H1 (cell line): ENCODE measurements around the gene ADRM1. TPM values are rescaled to one million over a fixed set of nuclear protein-coding genes. Genes with fewer than 3 reads are reported as not detected.

ENCODE experiments used
- CTCF ChIA-PET: fragments of 300-600 bp; sonication (Branson Sonifier 250); formaldehyde crosslinking; loops from one replicate; lab custom pipeline; 2021; ENCODE audit not compliant: partially characterized antibody; lab: Charles Lee
- POLR2A ChIA-PET: fragments of 300-600 bp; sonication (Branson Sonifier 250); formaldehyde crosslinking; loops from one replicate; lab custom pipeline; 2021; ENCODE audit warnings: inconsistent platforms; ENCODE audit not compliant: partially characterized antibody; lab: Charles Lee
- DNase-seq, 2 experiments: peaks; one replicate each; pipeline versions ENCODE4 v3.0.0 to v3.0.0-alpha.2; 2010 to 2022; ENCODE audit warnings: low spot score in 2 of 2, low read depth in 1 of 2, mixed read lengths in 1 of 2
- FAIRE-seq: peaks from 2 replicates; lab custom pipeline; 2011; peaks lifted over from hg19 to GRCh38; lab: Jason Lieb, UNC
- H2AFZ ChIP-seq: 2 replicates; pipeline ENCODE4 v1.8.1; 2012; ENCODE audit warnings: low read length, inconsistent platforms
- H2AK5ac ChIP-seq: 2 replicates; pipeline ENCODE4 v1.6.1; 2013; ENCODE audit warnings: low read depth, low read length
- H2BK120ac ChIP-seq: replicated peaks from 2 replicates; pipeline ENCODE3; 2013; ENCODE audit warnings: low read depth, low read length, inconsistent platforms
- H2BK12ac ChIP-seq: 2 replicates; pipeline ENCODE4 v1.6.1; 2013; ENCODE audit warnings: low read depth, low read length
- H2BK15ac ChIP-seq: 2 replicates; pipeline ENCODE4 v1.6.1; 2013; ENCODE audit warnings: low read length
- H2BK20ac ChIP-seq: 2 replicates; pipeline ENCODE4 v1.6.1; 2013; ENCODE audit warnings: low read length
- H2BK5ac ChIP-seq: 2 replicates; pipeline ENCODE4 v1.6.1; 2013; ENCODE audit warnings: low read depth, low read length
- H3K14ac ChIP-seq: 2 replicates; pipeline ENCODE4 v1.6.1; 2013; ENCODE audit warnings: inconsistent platforms; ENCODE audit not compliant: insufficient read length
- H3K18ac ChIP-seq: 2 replicates; pipeline ENCODE4 v1.6.1; 2013; ENCODE audit warnings: low read length; ENCODE audit errors: extremely low read depth
- H3K23ac ChIP-seq: 2 replicates; pipeline ENCODE4 v1.6.1; 2013; ENCODE audit warnings: inconsistent platforms; ENCODE audit not compliant: insufficient read length
- H3K23me2 ChIP-seq: 2 replicates; pipeline ENCODE4 v1.6.1; 2013; ENCODE audit warnings: low read depth, low read length
- H3K27ac ChIP-seq: 2 replicates; pipeline ENCODE4 v1.6.1; 2011; ENCODE audit warnings: low read depth, low read length, inconsistent platforms
- H3K27me3 ChIP-seq, 4 experiments: replicated peaks in 1 of 4; 1 replicate in 1 of 4; 2 replicates in 3 of 4; pipeline versions ENCODE4 v1.6.1 to v1.8.1; 2011 to 2013; ENCODE audit warnings: low read length in 3 of 4, mild to moderate bottlenecking in 3 of 4, inconsistent platforms in 2 of 4, mixed read lengths in 2 of 4, moderate library complexity in 1 of 4; ENCODE audit not compliant: control insufficient read depth in 3 of 4, insufficient read depth in 3 of 4; ENCODE audit errors: extremely low read depth in 1 of 4
- H3K36me3 ChIP-seq, 4 experiments: 2 replicates each; pipeline versions ENCODE4 v1.6.1 to v1.8.1; 2011 to 2013; ENCODE audit warnings: mild to moderate bottlenecking in 4 of 4, low read length in 3 of 4, moderate library complexity in 2 of 4, control low read depth in 1 of 4, inconsistent platforms in 1 of 4; ENCODE audit not compliant: insufficient read depth in 4 of 4, control insufficient read depth in 2 of 4
- H3K4ac ChIP-seq: replicated peaks from 2 replicates; pipeline ENCODE3; 2013; ENCODE audit warnings: low read length, low read depth, mixed read lengths, inconsistent platforms; ENCODE audit not compliant: insufficient read length
- H3K4me1 ChIP-seq, 4 experiments: replicated peaks in 1 of 4; 1 replicate in 1 of 4; 2 replicates in 3 of 4; pipeline versions ENCODE4 v1.6.1 to v1.8.1; 2011 to 2013; ENCODE audit warnings: low read length in 3 of 4, inconsistent platforms in 2 of 4, mixed read lengths in 1 of 4; ENCODE audit not compliant: insufficient read depth in 4 of 4, control insufficient read depth in 3 of 4
- H3K4me2 ChIP-seq, 2 experiments: 2 replicates each; pipeline versions ENCODE4 v1.6.1 to v1.8.1; 2011 to 2013; ENCODE audit warnings: low read depth in 2 of 2, low read length in 2 of 2, control low read depth in 1 of 2, inconsistent platforms in 1 of 2, mild to moderate bottlenecking in 1 of 2; ENCODE audit not compliant: insufficient read depth in 1 of 2
- H3K4me3 ChIP-seq, 4 experiments: fragments of 200-600, 300-600 bp in 1 of 4; sonication (generic), shearing (Covaris generic), sonication (Bioruptor Twin) in 1 of 4; 2 replicates each; pipeline versions ENCODE4 v1.5.1 to v1.8.1; 2011 to 2016; ENCODE audit warnings: low read length in 4 of 4, low read depth in 3 of 4, control low read depth in 2 of 4, inconsistent platforms in 2 of 4, mild to moderate bottlenecking in 2 of 4, mixed read lengths in 1 of 4, moderate library complexity in 1 of 4; ENCODE audit not compliant: insufficient read depth in 2 of 4; ENCODE audit errors: extremely low read depth in 1 of 4
- H3K56ac ChIP-seq: replicated peaks from 2 replicates; pipeline ENCODE3; 2013; ENCODE audit warnings: low read depth, mild to moderate bottlenecking, mixed read lengths, low read length, inconsistent platforms; ENCODE audit not compliant: insufficient read length
- H3K79me1 ChIP-seq: 2 replicates; pipeline ENCODE4 v1.6.1; 2013; ENCODE audit warnings: low read depth, low read length, control low read depth
- H3K79me2 ChIP-seq, 2 experiments: 2 replicates each; pipeline versions ENCODE4 v1.6.1 to v1.8.1; 2012 to 2013; ENCODE audit warnings: low read length in 2 of 2, mild to moderate bottlenecking in 2 of 2, inconsistent platforms in 1 of 2; ENCODE audit not compliant: insufficient read depth in 2 of 2, control insufficient read depth in 1 of 2
- H3K9ac ChIP-seq, 4 experiments: replicated peaks in 1 of 4; 1 replicate in 1 of 4; 2 replicates in 3 of 4; pipeline versions ENCODE4 v1.6.1 to v1.8.1; 2011 to 2013; ENCODE audit warnings: low read depth in 3 of 4, low read length in 3 of 4, control low read depth in 2 of 4, mild to moderate bottlenecking in 2 of 4, moderate library complexity in 2 of 4, inconsistent platforms in 1 of 4; ENCODE audit errors: extremely low read depth in 1 of 4
- H3K9me3 ChIP-seq, 2 experiments: 2 replicates each; pipeline versions ENCODE4 v1.6.1 to v1.8.1; 2012 to 2013; ENCODE audit warnings: mild to moderate bottlenecking in 2 of 2, moderate library complexity in 2 of 2, control low read depth in 1 of 2, inconsistent platforms in 1 of 2, low read depth in 1 of 2, low read length in 1 of 2, mixed read lengths in 1 of 2; ENCODE audit not compliant: insufficient read depth in 2 of 2
- H4K20me1 ChIP-seq, 2 experiments: replicated peaks in 1 of 2; 2 replicates each; pipeline versions ENCODE3 to v1.8.1; 2011 to 2013; ENCODE audit warnings: inconsistent platforms in 2 of 2, low read length in 2 of 2, mild to moderate bottlenecking in 1 of 2; ENCODE audit not compliant: insufficient read depth in 2 of 2, control insufficient read depth in 1 of 2
- H4K5ac ChIP-seq: 2 replicates; pipeline ENCODE4 v1.6.1; 2013; ENCODE audit warnings: low read length, low read depth, mixed read lengths, inconsistent platforms; ENCODE audit not compliant: insufficient read length
- H4K8ac ChIP-seq: 2 replicates; pipeline ENCODE4 v1.8.0; 2013; ENCODE audit warnings: mild to moderate bottlenecking, moderate library complexity, low read length, inconsistent platforms; ENCODE audit not compliant: insufficient read depth; ENCODE audit errors: extremely low read depth
- H4K91ac ChIP-seq: replicated peaks from 2 replicates; pipeline ENCODE3; 2013; ENCODE audit warnings: low read length, mixed read lengths, inconsistent platforms; ENCODE audit not compliant: insufficient read length
- ATF3 ChIP-seq: IDR thresholded peaks from 2 replicates; pipeline ENCODE4 v1.6.1; 2011; ENCODE audit warnings: low read depth, mild to moderate bottlenecking, low read length; ENCODE audit not compliant: insufficient read depth
- CBX5 ChIP-seq: fragments of 300-800, 300-1000 bp; sonication (generic); IDR thresholded peaks from 2 replicates; pipeline ENCODE4 v1.7.1; 2016; ENCODE audit warnings: antibody characterized with exemption, low read length, low read depth
- E2F6 ChIP-seq: IDR thresholded peaks from 2 replicates; pipeline ENCODE4 v1.6.1; 2012; ENCODE audit warnings: inconsistent platforms
- EP300 ChIP-seq, 2 experiments: IDR thresholded peaks; 1 replicate in 1 of 2; 2 replicates in 1 of 2; pipeline ENCODE4 v1.6.1; 2011 to 2012; ENCODE audit warnings: low read depth in 2 of 2, low read length in 2 of 2, mild to moderate bottlenecking in 2 of 2, borderline replicate concordance in 1 of 2, inconsistent platforms in 1 of 2, moderate library complexity in 1 of 2
- FOSL1 ChIP-seq: IDR thresholded peaks from 2 replicates; pipeline ENCODE4 v1.6.1; 2011; ENCODE audit warnings: mild to moderate bottlenecking, low read depth, low read length, moderate library complexity; ENCODE audit not compliant: insufficient read depth
- JUN ChIP-seq: IDR thresholded peaks from 2 replicates; pipeline ENCODE4 v1.6.1; 2011; ENCODE audit warnings: low read depth, mild to moderate bottlenecking, improper control_type of control experiment, low read length
- MAX ChIP-seq: IDR thresholded peaks from 2 replicates; pipeline ENCODE4 v1.6.1; 2012; ENCODE audit warnings: inconsistent platforms
- POLR2A ChIP-seq, 2 experiments: IDR thresholded peaks; 1 replicate in 1 of 2; 2 replicates in 1 of 2; pipeline ENCODE4 v1.6.1; 2011; ENCODE audit warnings: low read depth in 2 of 2, low read length in 2 of 2, mild to moderate bottlenecking in 2 of 2; ENCODE audit errors: control extremely low read depth in 1 of 2
- RBBP5 ChIP-seq: IDR thresholded peaks from 2 replicates; pipeline ENCODE4 v1.7.1; 2012; ENCODE audit warnings: low read depth, mild to moderate bottlenecking, inconsistent platforms, low read length, moderate library complexity, borderline replicate concordance
- SIRT6 ChIP-seq: IDR thresholded peaks from one replicate; pipeline ENCODE4 v1.7.1; 2012; ENCODE audit warnings: low read length, inconsistent platforms
- SP1 ChIP-seq: IDR thresholded peaks from 2 replicates; pipeline ENCODE4 v1.6.1; 2011; ENCODE audit warnings: low read depth, low read length
- TEAD4 ChIP-seq: IDR thresholded peaks from 2 replicates; pipeline ENCODE4 v1.6.1; 2012; ENCODE audit warnings: low read depth, low read length, inconsistent platforms, mixed read lengths
- WGBS, 2 experiments: shearing (Covaris generic) in 1 of 2; methylation state at CpG; one replicate each; pipeline versions ENCODE4 v1.1.6 to v1.1.7; 2013 to 2015; ENCODE audit warnings: low lambda C conversion rate in 2 of 2, mixed read lengths in 2 of 2, inconsistent platforms in 1 of 2, low coverage in 1 of 2, missing lambda C conversion rate in 1 of 2; ENCODE audit not compliant: insufficient replicate concordance in 2 of 2, insufficient coverage in 1 of 2, insufficient read length in 1 of 2; ENCODE audit errors: extremely low coverage in 1 of 2, missing lambda C conversion rate in 1 of 2; 5-methylcytosine and 5-hydroxymethylcytosine counted together
- polyA plus RNA-seq, 7 experiments: library from polyadenylated mRNA; depleted of rRNA in 3 of 7; stranded (reverse) in 5 of 7; unstranded in 2 of 7; fragments of >200 nt in 5 of 7; fragments of 200-250 nt in 2 of 7; gene quantifications; 1 replicate in 5 of 7; 2 replicates in 1 of 7; 4 replicates in 1 of 7; pipeline versions ENCODE4 v1.2.1 to v1.2.3, GENCODE V29; 2011 to 2013; ENCODE audit warnings: missing spikeins in 2 of 7, mixed read lengths in 2 of 7
- total RNA-seq: library from RNA; stranded (reverse); fragmentation: NEBNext Ultra II Directional; extraction: Animal tissue kit (Norgen Biotek cat#: 25700); gene quantifications from 2 replicates; pipeline ENCODE4 v1.2.1, GENCODE V29; 2021

Gene ADRM1
- total and polyA plus RNA-seq, 2 of the 8 experiments (the other 6 are each of a cell fraction or from before 2014, with no cell fraction given), result 126 to 214 TPM

GRCh38 chr20:62259294-62259565, 43.6 kb upstream of the ADRM1 start:
- no peak overlapping the region for H3K56ac ChIP-seq
- no peak overlapping the region for H3K14ac ChIP-seq
- H3K27ac ChIP-seq, result no peak overlapping the region
- ChIA-PET CTCF (interaction anchor here (0.9 to 2.7 kb wide), 5 partner anchors 13 to 291 kb away, joined by 3 to 18 read pairs (median 4); no protein-coding TSS in a partner anchor), POLR2A (interaction anchor here (1.7 kb wide), 1 partner anchor 12 kb away, joined by 4 read pairs; no protein-coding TSS in a partner anchor)
- no peak overlapping the region for H4K91ac ChIP-seq
- WGBS, 2 experiments, result 91% methylated on average over 5 of the region's 8 CpGs; no CpG with 5 or more reads in 1 of the 2 experiments
- FAIRE-seq (no peak), DNase-seq (no peak)
- no peak overlapping the region for H3K4me3 ChIP-seq
- no peaks in the 10 kb centered on the region; a peak in 1 of 4 replicates for H3K9me3 ChIP-seq
- H2BK20ac ChIP-seq, result no peak overlapping the region
- H3K9ac ChIP-seq, result no peak overlapping the region
- H3K4ac ChIP-seq, result no peak overlapping the region
- peaks cover 0 to 16% (median 2%) of the 10 kb centered on the region in 4 experiments; a peak in 5 of 8 replicates for H3K36me3 ChIP-seq
- no peak overlapping the region for H2AK5ac ChIP-seq
- H3K23me2 ChIP-seq, result no peaks in the 10 kb centered on the region
- TF ChIP-seq FOSL1 (no peak), SIRT6 (no peak), ATF3 (no peak), MAX (no peak), RBBP5 (no peak), SP1 (no peak), E2F6 (no peak), JUN (no peak), TEAD4 (no peak), POLR2A (IDR thresholded peaks at IDR 0.05; ENCODE audit: control extremely low read depth in 1 of 2, low read depth in 2 of 2, low read length in 2 of 2) (no peak), CBX5 (no peak), EP300 (IDR thresholded peaks at IDR 0.05; ENCODE audit: borderline replicate concordance in 1 of 2, low read depth in 2 of 2, low read length in 2 of 2) (no peak)
- no peak overlapping the region for H4K5ac ChIP-seq
- no peak overlapping the region for H2BK15ac ChIP-seq
- H3K4me1 ChIP-seq, result no peaks in the 10 kb centered on the region
- no peak overlapping the region for H2BK5ac ChIP-seq
- peaks cover 0 to 12% of the 10 kb centered on the region in 2 experiments; a peak in 1 of 4 replicates for H3K79me2 ChIP-seq
- H2AFZ ChIP-seq, result no peak overlapping the region
- no peaks in the 10 kb centered on the region for H3K27me3 ChIP-seq
- no peak overlapping the region for H3K18ac ChIP-seq
- peaks cover 4 to 11% of the 10 kb centered on the region in 2 experiments for H4K20me1 ChIP-seq
- H4K8ac ChIP-seq, result no peak overlapping the region; the same call in 1 of the 2 replicates
- peaks cover 8% of the 10 kb centered on the region for H3K79me1 ChIP-seq
- no peak overlapping the region for H2BK120ac ChIP-seq
- H2BK12ac ChIP-seq, result no peak overlapping the region
- no peak overlapping the region for H3K23ac ChIP-seq
- H3K4me2 ChIP-seq, result no peak overlapping the region
